ENCODE measurements around the gene MYO9A.

DNA sequence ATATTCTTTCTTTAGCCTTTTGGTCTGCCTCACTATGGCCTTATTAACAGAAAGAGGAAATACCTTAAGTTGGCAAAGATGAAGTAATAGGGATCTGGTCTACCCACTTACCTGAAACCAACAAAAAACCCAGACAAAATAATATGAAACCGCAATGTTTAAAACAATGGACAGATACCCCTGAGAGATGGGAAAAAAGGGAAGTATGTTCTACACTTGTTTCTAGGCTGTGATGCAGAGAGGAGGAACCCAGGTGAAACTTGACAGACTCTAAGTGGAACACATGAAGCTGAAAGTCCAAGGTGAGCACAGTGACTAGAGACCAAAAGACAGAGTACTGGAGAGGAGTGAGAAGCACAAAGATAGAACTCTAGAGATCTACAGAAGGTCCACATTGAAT, 229.2 kb downstream of the MYO9A start:
- TF ChIP-seq POLR2A (IDR thresholded peaks at IDR 0.05; ENCODE audit: low read length) = no peak
- TF ChIP-seq GATA1 (IDR thresholded peaks at IDR 0.05; ENCODE audit: low read depth, low read length) = no peak
